Activated B cell treated with CpG ODN at 0.5 μM for 24 hours (primary cell): ENCODE data around the gene CHID1. TPM values are rescaled to one million over a fixed set of nuclear protein-coding genes. Genes with fewer than 3 reads are reported as not detected.

Experiments
- ATAC-seq: fragments of 200-7000 bp; cut with Tn5 transposase; one replicate; pipeline ENCODE4 v1.10.0; 2021; ENCODE audit warnings: low read depth, mild to moderate bottlenecking, moderate library complexity
- CTCF ChIA-PET: fragments of 350-600 bp; sonication (Branson Sonifier 250); formaldehyde crosslinking; loops from one replicate; lab custom pipeline; 2021; ENCODE audit warnings: antibody characterized with exemption; lab: Charles Lee
- POLR2A ChIA-PET: fragments of 350-600 bp; sonication (Branson Sonifier 250); formaldehyde crosslinking; loops from one replicate; lab custom pipeline; 2021; ENCODE audit warnings: antibody characterized with exemption; lab: Charles Lee
- DNase-seq: peaks from one replicate; pipeline ENCODE4 v3.0.0; 2022
- H3K27ac Mint-ChIP-seq: one replicate; pipeline ENCODE4 v1.8.0; 2020; ENCODE audit warnings: mixed read lengths
- H3K27me3 Mint-ChIP-seq: one replicate; pipeline ENCODE4 v1.8.0; 2021; ENCODE audit warnings: mixed read lengths
- H3K36me3 Mint-ChIP-seq: one replicate; pipeline ENCODE4 v1.8.0; 2021; ENCODE audit warnings: low read depth, mixed read lengths
- H3K4me1 Mint-ChIP-seq: one replicate; pipeline ENCODE4 v1.8.0; 2021; ENCODE audit warnings: mixed read lengths
- H3K4me3 Mint-ChIP-seq: one replicate; pipeline ENCODE4 v1.8.0; 2020; ENCODE audit warnings: mild to moderate bottlenecking, mixed read lengths
- H3K9me3 Mint-ChIP-seq: one replicate; pipeline ENCODE4 v1.8.0; 2020; ENCODE audit warnings: mixed read lengths
- CTCF ChIP-seq: fragments of 200-600 bp; IDR thresholded peaks from one replicate; pipeline ENCODE4 v1.8.0; 2022; ENCODE audit warnings: antibody characterized with exemption, mild to moderate bottlenecking
- intact Hi-C: fragments of 100-400 bp; cut with micrococcal nuclease; formaldehyde crosslinking; loops from one replicate; pipeline ENCODE4 v1.15.1; 2024
- total RNA-seq: library from RNA; stranded (reverse); gene quantifications from 2 replicates; pipeline ENCODE4 v1.2.3, GENCODE V29; 2022

Gene CHID1
- total RNA-seq, 1 donor from 2014 or later, result 45.7 TPM

GRCh38 chr11:940496-941135 is 30.0 kb upstream of the CHID1 start:
- no peak for DNase-seq
- H3K27ac Mint-ChIP-seq, result no peak overlapping the region
- CTCF ChIA-PET, result no interaction called here
- H3K4me3 Mint-ChIP-seq, result no peak overlapping the region
- peaks cover 18% of the 10 kb centered on the region for H3K4me1 Mint-ChIP-seq
- intact Hi-C loops, result no loop called here
- H3K27me3 Mint-ChIP-seq, result no peaks in the 10 kb centered on the region
- H3K9me3 Mint-ChIP-seq, result no peaks in the 10 kb centered on the region
- H3K36me3 Mint-ChIP-seq, result peaks cover 28% of the 10 kb centered on the region
- POLR2A ChIA-PET, result no interaction called here
- no peak for ATAC-seq
- no peak for TF ChIP-seq CTCF

GRCh38 chr11:937841-938261 is 27.2 kb upstream of the CHID1 start:
- ATAC-seq, result no peak
- H3K4me1 Mint-ChIP-seq, result peaks cover 27% of the 10 kb centered on the region
- ChIA-PET CTCF (no interaction called here), POLR2A (no interaction called here)
- H3K4me3 Mint-ChIP-seq, result no peak overlapping the region
- peaks cover 11% of the 10 kb centered on the region for H3K36me3 Mint-ChIP-seq
- H3K9me3 Mint-ChIP-seq, result no peaks in the 10 kb centered on the region
- DNase-seq, result no peak
- intact Hi-C loops, result no loop called here
- no peak for TF ChIP-seq CTCF
- no peaks in the 10 kb centered on the region for H3K27me3 Mint-ChIP-seq
- no peak overlapping the region for H3K27ac Mint-ChIP-seq

- intact Hi-C loops, result no loop called here
- ChIA-PET CTCF (no interaction called here), POLR2A (interaction anchor here (0.6 kb wide), 1 partner anchor 11 kb away, joined by 3 read pairs; no protein-coding TSS in a partner anchor)
- Mint-ChIP-seq H3K36me3 (peaks cover 11% of the 10 kb centered on the region), H3K4me1 (peaks cover 32% of the 10 kb centered on the region), H3K9me3 (no peaks in the 10 kb centered on the region), H3K4me3 (no peak overlapping the region), H3K27me3 (no peaks in the 10 kb centered on the region), H3K27ac (no peak overlapping the region)
- no peak for TF ChIP-seq CTCF
- DNase-seq (no peak), ATAC-seq (no peak)
These were observed 25.6 kb upstream of the CHID1 start for GRCh38 chr11:936199-936598.

- peaks cover 25% of the 10 kb centered on the region for H3K4me1 Mint-ChIP-seq
- intact Hi-C loops, result no loop called here
- TF ChIP-seq CTCF, result no peak
- no peak overlapping the region for H3K4me3 Mint-ChIP-seq
- ChIA-PET CTCF (no interaction called here), POLR2A (interaction anchor here (0.6 kb wide), 1 partner anchor 317 kb away, joined by 3 read pairs; no protein-coding TSS in a partner anchor)
- H3K27me3 Mint-ChIP-seq, result no peaks in the 10 kb centered on the region
- no peaks in the 10 kb centered on the region for H3K9me3 Mint-ChIP-seq
- H3K36me3 Mint-ChIP-seq, result peaks cover 11% of the 10 kb centered on the region
- DNase-seq (no peak), ATAC-seq (no peak)
- no peak overlapping the region for H3K27ac Mint-ChIP-seq
These were observed 23.9 kb upstream of the CHID1 start for GRCh38 chr11:934527-934926.

GRCh38 chr11:933936-934335 is 23.3 kb upstream of the CHID1 start:
- H3K4me1 Mint-ChIP-seq, result peaks cover 25% of the 10 kb centered on the region

More at GRCh38 chr11:933936-934335, 23.3 kb upstream of the CHID1 start:
- Mint-ChIP-seq H3K27ac (no peak overlapping the region), H3K9me3 (no peaks in the 10 kb centered on the region), H3K4me3 (no peak overlapping the region), H3K36me3 (peaks cover 11% of the 10 kb centered on the region), H3K27me3 (no peaks in the 10 kb centered on the region)
- CTCF ChIA-PET, result no interaction called here
- no peak for DNase-seq
- intact Hi-C loops, result no loop called here
- no peak for TF ChIP-seq CTCF
- POLR2A ChIA-PET, result no interaction called here
- ATAC-seq, result no peak
